H1 (cell line): Measurements from ENCODE around the gene TGFBR1. TPM values are rescaled to one million over a fixed set of nuclear protein-coding genes. Genes with fewer than 3 reads are reported as not detected.
"Not testable (repeated sequence)": the region's sequence is repeated elsewhere in the genome, so short reads cannot be mapped to it uniquely, and the experiment has no call there.

Experiments
- CTCF ChIA-PET: fragments of 300-600 bp; sonication (Branson Sonifier 250); formaldehyde crosslinking; loops from one replicate; lab custom pipeline; 2021; ENCODE audit not compliant: partially characterized antibody; lab: Charles Lee
- POLR2A ChIA-PET: fragments of 300-600 bp; sonication (Branson Sonifier 250); formaldehyde crosslinking; loops from one replicate; lab custom pipeline; 2021; ENCODE audit warnings: inconsistent platforms; ENCODE audit not compliant: partially characterized antibody; lab: Charles Lee
- DNase-seq, 2 experiments: peaks; one replicate each; pipeline versions ENCODE4 v3.0.0 to v3.0.0-alpha.2; 2010 to 2022; ENCODE audit warnings: low spot score in 2 of 2, low read depth in 1 of 2, mixed read lengths in 1 of 2
- FAIRE-seq: peaks from 2 replicates; lab custom pipeline; 2011; peaks lifted over from hg19 to GRCh38; lab: Jason Lieb, UNC
- H2AFZ ChIP-seq: 2 replicates; pipeline ENCODE4 v1.8.1; 2012; ENCODE audit warnings: low read length, inconsistent platforms
- H2AK5ac ChIP-seq: 2 replicates; pipeline ENCODE4 v1.6.1; 2013; ENCODE audit warnings: low read depth, low read length
- H2BK120ac ChIP-seq: replicated peaks from 2 replicates; pipeline ENCODE3; 2013; ENCODE audit warnings: low read depth, low read length, inconsistent platforms
- H2BK12ac ChIP-seq: 2 replicates; pipeline ENCODE4 v1.6.1; 2013; ENCODE audit warnings: low read depth, low read length
- H2BK15ac ChIP-seq: 2 replicates; pipeline ENCODE4 v1.6.1; 2013; ENCODE audit warnings: low read length
- H2BK20ac ChIP-seq: 2 replicates; pipeline ENCODE4 v1.6.1; 2013; ENCODE audit warnings: low read length
- H2BK5ac ChIP-seq: 2 replicates; pipeline ENCODE4 v1.6.1; 2013; ENCODE audit warnings: low read depth, low read length
- H3K14ac ChIP-seq: 2 replicates; pipeline ENCODE4 v1.6.1; 2013; ENCODE audit warnings: inconsistent platforms; ENCODE audit not compliant: insufficient read length
- H3K18ac ChIP-seq: 2 replicates; pipeline ENCODE4 v1.6.1; 2013; ENCODE audit warnings: low read length; ENCODE audit errors: extremely low read depth
- H3K23ac ChIP-seq: 2 replicates; pipeline ENCODE4 v1.6.1; 2013; ENCODE audit warnings: inconsistent platforms; ENCODE audit not compliant: insufficient read length
- H3K23me2 ChIP-seq: 2 replicates; pipeline ENCODE4 v1.6.1; 2013; ENCODE audit warnings: low read depth, low read length
- H3K27ac ChIP-seq: 2 replicates; pipeline ENCODE4 v1.6.1; 2011; ENCODE audit warnings: low read depth, low read length, inconsistent platforms
- H3K27me3 ChIP-seq, 4 experiments: replicated peaks in 1 of 4; 1 replicate in 1 of 4; 2 replicates in 3 of 4; pipeline versions ENCODE4 v1.6.1 to v1.8.1; 2011 to 2013; ENCODE audit warnings: low read length in 3 of 4, mild to moderate bottlenecking in 3 of 4, inconsistent platforms in 2 of 4, mixed read lengths in 2 of 4, moderate library complexity in 1 of 4; ENCODE audit not compliant: control insufficient read depth in 3 of 4, insufficient read depth in 3 of 4; ENCODE audit errors: extremely low read depth in 1 of 4
- H3K36me3 ChIP-seq, 4 experiments: 2 replicates each; pipeline versions ENCODE4 v1.6.1 to v1.8.1; 2011 to 2013; ENCODE audit warnings: mild to moderate bottlenecking in 4 of 4, low read length in 3 of 4, moderate library complexity in 2 of 4, control low read depth in 1 of 4, inconsistent platforms in 1 of 4; ENCODE audit not compliant: insufficient read depth in 4 of 4, control insufficient read depth in 2 of 4
- H3K4ac ChIP-seq: replicated peaks from 2 replicates; pipeline ENCODE3; 2013; ENCODE audit warnings: low read length, low read depth, mixed read lengths, inconsistent platforms; ENCODE audit not compliant: insufficient read length
- H3K4me1 ChIP-seq, 4 experiments: replicated peaks in 1 of 4; 1 replicate in 1 of 4; 2 replicates in 3 of 4; pipeline versions ENCODE4 v1.6.1 to v1.8.1; 2011 to 2013; ENCODE audit warnings: low read length in 3 of 4, inconsistent platforms in 2 of 4, mixed read lengths in 1 of 4; ENCODE audit not compliant: insufficient read depth in 4 of 4, control insufficient read depth in 3 of 4
- H3K4me2 ChIP-seq, 2 experiments: 2 replicates each; pipeline versions ENCODE4 v1.6.1 to v1.8.1; 2011 to 2013; ENCODE audit warnings: low read depth in 2 of 2, low read length in 2 of 2, control low read depth in 1 of 2, inconsistent platforms in 1 of 2, mild to moderate bottlenecking in 1 of 2; ENCODE audit not compliant: insufficient read depth in 1 of 2
- H3K4me3 ChIP-seq, 4 experiments: fragments of 200-600, 300-600 bp in 1 of 4; sonication (generic), shearing (Covaris generic), sonication (Bioruptor Twin) in 1 of 4; 2 replicates each; pipeline versions ENCODE4 v1.5.1 to v1.8.1; 2011 to 2016; ENCODE audit warnings: low read length in 4 of 4, low read depth in 3 of 4, control low read depth in 2 of 4, inconsistent platforms in 2 of 4, mild to moderate bottlenecking in 2 of 4, mixed read lengths in 1 of 4, moderate library complexity in 1 of 4; ENCODE audit not compliant: insufficient read depth in 2 of 4; ENCODE audit errors: extremely low read depth in 1 of 4
- H3K56ac ChIP-seq: replicated peaks from 2 replicates; pipeline ENCODE3; 2013; ENCODE audit warnings: low read depth, mild to moderate bottlenecking, mixed read lengths, low read length, inconsistent platforms; ENCODE audit not compliant: insufficient read length
- H3K79me1 ChIP-seq: 2 replicates; pipeline ENCODE4 v1.6.1; 2013; ENCODE audit warnings: low read depth, low read length, control low read depth
- H3K79me2 ChIP-seq, 2 experiments: 2 replicates each; pipeline versions ENCODE4 v1.6.1 to v1.8.1; 2012 to 2013; ENCODE audit warnings: low read length in 2 of 2, mild to moderate bottlenecking in 2 of 2, inconsistent platforms in 1 of 2; ENCODE audit not compliant: insufficient read depth in 2 of 2, control insufficient read depth in 1 of 2
- H3K9ac ChIP-seq, 4 experiments: replicated peaks in 1 of 4; 1 replicate in 1 of 4; 2 replicates in 3 of 4; pipeline versions ENCODE4 v1.6.1 to v1.8.1; 2011 to 2013; ENCODE audit warnings: low read depth in 3 of 4, low read length in 3 of 4, control low read depth in 2 of 4, mild to moderate bottlenecking in 2 of 4, moderate library complexity in 2 of 4, inconsistent platforms in 1 of 4; ENCODE audit errors: extremely low read depth in 1 of 4
- H3K9me3 ChIP-seq, 2 experiments: 2 replicates each; pipeline versions ENCODE4 v1.6.1 to v1.8.1; 2012 to 2013; ENCODE audit warnings: mild to moderate bottlenecking in 2 of 2, moderate library complexity in 2 of 2, control low read depth in 1 of 2, inconsistent platforms in 1 of 2, low read depth in 1 of 2, low read length in 1 of 2, mixed read lengths in 1 of 2; ENCODE audit not compliant: insufficient read depth in 2 of 2
- H4K20me1 ChIP-seq, 2 experiments: replicated peaks in 1 of 2; 2 replicates each; pipeline versions ENCODE3 to v1.8.1; 2011 to 2013; ENCODE audit warnings: inconsistent platforms in 2 of 2, low read length in 2 of 2, mild to moderate bottlenecking in 1 of 2; ENCODE audit not compliant: insufficient read depth in 2 of 2, control insufficient read depth in 1 of 2
- H4K5ac ChIP-seq: 2 replicates; pipeline ENCODE4 v1.6.1; 2013; ENCODE audit warnings: low read length, low read depth, mixed read lengths, inconsistent platforms; ENCODE audit not compliant: insufficient read length
- H4K8ac ChIP-seq: 2 replicates; pipeline ENCODE4 v1.8.0; 2013; ENCODE audit warnings: mild to moderate bottlenecking, moderate library complexity, low read length, inconsistent platforms; ENCODE audit not compliant: insufficient read depth; ENCODE audit errors: extremely low read depth
- H4K91ac ChIP-seq: replicated peaks from 2 replicates; pipeline ENCODE3; 2013; ENCODE audit warnings: low read length, mixed read lengths, inconsistent platforms; ENCODE audit not compliant: insufficient read length
- CTCF ChIP-seq, 3 experiments: IDR thresholded peaks; 1 replicate in 2 of 3; 2 replicates in 1 of 3; pipeline versions ENCODE4 v1.5.1 to v1.6.1; 2011; ENCODE audit warnings: low read length in 3 of 3, mild to moderate bottlenecking in 3 of 3, inconsistent platforms in 2 of 3, low read depth in 1 of 3, moderate library complexity in 1 of 3; ENCODE audit not compliant: insufficient read depth in 1 of 3; ENCODE audit errors: control extremely low read depth in 1 of 3
- ZNF274 ChIP-seq: IDR thresholded peaks from 2 replicates; pipeline ENCODE4 v1.7.0; 2012; ENCODE audit warnings: low read length, borderline replicate concordance; ENCODE audit errors: extremely low read depth
- WGBS, 2 experiments: shearing (Covaris generic) in 1 of 2; methylation state at CpG; one replicate each; pipeline versions ENCODE4 v1.1.6 to v1.1.7; 2013 to 2015; ENCODE audit warnings: low lambda C conversion rate in 2 of 2, mixed read lengths in 2 of 2, inconsistent platforms in 1 of 2, low coverage in 1 of 2, missing lambda C conversion rate in 1 of 2; ENCODE audit not compliant: insufficient replicate concordance in 2 of 2, insufficient coverage in 1 of 2, insufficient read length in 1 of 2; ENCODE audit errors: extremely low coverage in 1 of 2, missing lambda C conversion rate in 1 of 2; 5-methylcytosine and 5-hydroxymethylcytosine counted together
- polyA plus RNA-seq, 7 experiments: library from polyadenylated mRNA; depleted of rRNA in 3 of 7; stranded (reverse) in 5 of 7; unstranded in 2 of 7; fragments of >200 nt in 5 of 7; fragments of 200-250 nt in 2 of 7; gene quantifications; 1 replicate in 5 of 7; 2 replicates in 1 of 7; 4 replicates in 1 of 7; pipeline versions ENCODE4 v1.2.1 to v1.2.3, GENCODE V29; 2011 to 2013; ENCODE audit warnings: missing spikeins in 2 of 7, mixed read lengths in 2 of 7
- total RNA-seq: library from RNA; stranded (reverse); fragmentation: NEBNext Ultra II Directional; extraction: Animal tissue kit (Norgen Biotek cat#: 25700); gene quantifications from 2 replicates; pipeline ENCODE4 v1.2.1, GENCODE V29; 2021

Gene TGFBR1
- total and polyA plus RNA-seq, 2 of the 8 experiments (the other 6 are each of a cell fraction or from before 2014, with no cell fraction given): 16.8 to 52.4 TPM

- TF ChIP-seq CTCF (IDR thresholded peaks at IDR 0.05; ENCODE audit: control extremely low read depth in 1 of 3, insufficient read depth in 1 of 3, low read depth in 1 of 3, low read length in 3 of 3): no peak
- TF ChIP-seq ZNF274: no peak
These were observed 8.5 kb upstream of the TGFBR1 start (continued) for GRCh38 chr9:99096409-99096808.

- H3K23me2 ChIP-seq, H3K23ac ChIP-seq, H2BK20ac ChIP-seq, H3K4me2 ChIP-seq, H2BK12ac ChIP-seq, POLR2A ChIA-PET, H2BK120ac ChIP-seq, H3K79me2 ChIP-seq, H2BK15ac ChIP-seq, H3K27ac ChIP-seq, FAIRE-seq, H3K14ac ChIP-seq, H2AFZ ChIP-seq, H2AK5ac ChIP-seq, H3K18ac ChIP-seq, H3K79me1 ChIP-seq, H3K9ac ChIP-seq, H3K27me3 ChIP-seq, CTCF ChIA-PET, H3K56ac ChIP-seq, H3K4ac ChIP-seq, H2BK5ac ChIP-seq, H3K4me1 ChIP-seq, H4K20me1 ChIP-seq, H4K91ac ChIP-seq, H4K5ac ChIP-seq, H3K4me3 ChIP-seq, H4K8ac ChIP-seq, H3K36me3 ChIP-seq, H3K9me3 ChIP-seq, DNase-seq: not testable (repeated sequence)
- WGBS, 2 experiments: 86 to 100% methylated on average over 1 to 5 of the region's 5 CpGs
These were observed 4.9 kb upstream of the TGFBR1 start for GRCh38 chr9:99099806-99100585.
